Measurements from ENCODE around the gene RIPPLY2. TPM values are rescaled to one million over a fixed set of nuclear protein-coding genes. Genes with fewer than 3 reads are reported as not detected.
"Not testable (repeated sequence)": the region's sequence is repeated elsewhere in the genome, so short reads cannot be mapped to it uniquely, and the experiment has no call there.

RIPPLY2 gene
- total RNA-seq, 1 experiment from 2014 or later = not detected

DNA sequence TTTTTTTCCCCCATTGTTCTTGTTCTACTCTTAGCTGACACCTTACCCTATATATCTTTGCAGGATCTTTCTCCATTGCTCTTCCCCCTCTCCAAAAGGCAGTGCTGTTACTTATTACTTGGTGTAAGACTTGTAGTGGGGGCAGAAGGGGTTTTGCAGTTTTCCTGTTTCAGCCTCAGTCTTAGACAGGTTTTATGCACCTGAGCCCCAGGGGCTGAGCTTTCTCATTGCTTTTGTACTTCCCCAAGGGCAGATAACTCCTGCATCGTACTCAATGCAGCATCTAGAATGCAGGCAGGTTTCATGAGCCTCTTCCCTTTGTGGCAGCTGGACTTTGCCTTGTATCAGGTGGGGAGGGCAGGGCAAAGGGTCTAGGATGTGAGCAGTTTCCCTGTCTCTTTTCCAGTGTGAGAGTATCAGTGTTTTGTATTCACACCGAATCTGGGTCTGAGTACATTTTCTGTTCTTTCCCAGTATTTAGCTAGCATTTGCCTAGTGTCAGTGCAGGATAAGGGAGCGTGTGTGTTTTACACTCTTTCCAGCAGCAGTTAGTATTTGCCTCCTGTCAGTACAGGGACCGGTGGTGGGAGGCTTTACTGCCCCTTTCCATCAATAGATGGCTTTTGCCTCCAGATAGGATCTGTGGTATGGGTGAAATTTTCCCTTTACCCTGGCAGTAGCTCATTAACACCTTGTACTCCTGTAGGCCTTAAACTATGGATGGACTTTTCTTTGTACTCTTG lies 25.9 kb downstream of the RIPPLY2 start:
- Histone ChIP-seq H3K4me3 (no peak overlapping the region), H3K27me3 (no peaks in the 10 kb centered on the region)

DNA sequence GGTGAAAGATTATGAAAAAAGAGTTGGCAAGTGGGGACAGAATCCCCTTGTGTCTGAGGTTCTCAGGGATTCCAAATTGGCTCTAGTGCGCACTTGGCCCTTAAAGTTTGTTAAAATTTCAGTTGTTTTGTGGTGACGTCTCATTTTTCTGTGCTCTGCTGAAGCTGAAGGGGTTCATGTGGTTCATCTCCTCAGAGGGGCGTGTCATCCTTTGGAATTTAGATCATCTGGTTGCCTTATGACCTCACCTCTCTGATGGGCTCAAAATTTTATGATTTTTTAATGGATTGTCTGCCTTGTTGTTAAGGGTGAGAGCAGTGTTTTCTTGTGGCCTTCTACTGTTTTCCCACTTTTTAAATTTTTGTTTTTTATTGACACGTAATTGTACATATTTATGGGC lies 26.6 kb downstream of the RIPPLY2 start:
- H3K36me3 ChIP-seq = no peaks in the 10 kb centered on the region
- H3K27me3 ChIP-seq = no peaks in the 10 kb centered on the region
- no peak overlapping the region for H3K4me3 ChIP-seq
- DNase-seq = no peak
- H3K9me3 ChIP-seq = no peaks in the 10 kb centered on the region

More for the DNA sequence above, 25.9 kb downstream of the RIPPLY2 start:
- no peaks in the 10 kb centered on the region for H3K36me3 ChIP-seq
- no peak for DNase-seq
- no peaks in the 10 kb centered on the region for H3K9me3 ChIP-seq

DNA sequence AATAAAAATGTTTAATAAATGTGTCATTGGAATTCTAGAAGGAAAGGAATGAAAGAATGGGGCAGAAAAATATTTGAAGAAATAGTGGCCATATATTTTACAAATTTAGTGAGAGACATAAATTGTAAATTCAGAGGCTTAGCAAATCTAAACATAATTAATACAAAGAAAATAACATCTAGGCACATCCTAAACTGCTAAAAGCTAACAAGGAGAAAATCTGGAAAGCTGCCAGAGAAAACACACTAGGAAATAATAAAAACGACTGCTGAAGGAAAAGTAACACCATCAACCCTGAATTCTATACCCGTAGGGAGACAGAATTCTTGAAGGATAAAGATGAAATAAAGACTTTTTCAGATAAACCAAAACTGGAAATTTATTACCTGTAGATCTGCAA lies 30.1 kb downstream of the RIPPLY2 start:
- no peak for DNase-seq
- no peak overlapping the region for H3K4me3 ChIP-seq
- H3K9me3 ChIP-seq = no peaks in the 10 kb centered on the region
- H3K36me3 ChIP-seq = no peaks in the 10 kb centered on the region
- H3K27me3 ChIP-seq = no peaks in the 10 kb centered on the region

DNA sequence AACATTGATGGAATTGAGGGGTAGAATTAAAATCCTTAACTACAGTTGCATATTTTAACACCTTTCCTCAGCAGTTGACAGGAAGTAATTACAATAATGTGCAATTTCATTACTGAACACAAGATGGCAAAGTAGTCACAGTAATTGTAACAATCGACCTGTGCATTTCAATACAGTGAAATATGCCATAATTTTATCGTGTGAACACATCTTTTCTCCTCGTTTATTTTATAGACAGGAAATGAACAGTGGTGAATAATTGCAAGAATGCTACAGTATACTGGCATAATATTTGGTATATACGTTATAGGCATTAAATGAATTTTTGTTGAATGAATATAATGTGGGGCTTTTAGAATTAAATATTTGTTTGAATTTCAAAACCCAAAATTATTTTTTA lies 31.4 kb downstream of the RIPPLY2 start:
- Histone ChIP-seq H3K27me3 (no peaks in the 10 kb centered on the region), H3K36me3 (no peaks in the 10 kb centered on the region), H3K4me3 (no peak overlapping the region), H3K9me3 (no peaks in the 10 kb centered on the region)
- DNase-seq = no peak

DNA sequence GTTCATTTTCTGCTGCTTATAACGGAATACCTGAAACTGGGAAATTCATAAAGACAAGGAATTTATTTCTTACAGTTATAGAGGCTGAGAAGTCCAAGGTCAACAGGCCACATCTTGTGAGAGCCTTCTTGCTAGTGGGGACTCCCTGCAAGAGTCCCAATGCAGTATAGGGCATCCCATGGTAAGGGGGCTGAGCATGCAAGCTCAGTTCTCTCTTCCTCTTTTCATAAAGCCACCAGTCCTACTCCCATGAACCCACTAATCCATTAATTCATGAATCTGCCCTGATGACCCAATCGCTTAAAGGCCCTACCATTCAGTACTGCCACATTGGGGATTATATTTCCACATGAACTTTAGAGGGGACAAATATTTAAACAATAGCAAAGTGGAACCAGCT lies 32.8 kb downstream of the RIPPLY2 start:
- Histone ChIP-seq H3K4me3 (no peak overlapping the region), H3K27me3 (no peaks in the 10 kb centered on the region), H3K36me3 (no peaks in the 10 kb centered on the region), H3K9me3 (no peaks in the 10 kb centered on the region)
- no peak for DNase-seq

DNA sequence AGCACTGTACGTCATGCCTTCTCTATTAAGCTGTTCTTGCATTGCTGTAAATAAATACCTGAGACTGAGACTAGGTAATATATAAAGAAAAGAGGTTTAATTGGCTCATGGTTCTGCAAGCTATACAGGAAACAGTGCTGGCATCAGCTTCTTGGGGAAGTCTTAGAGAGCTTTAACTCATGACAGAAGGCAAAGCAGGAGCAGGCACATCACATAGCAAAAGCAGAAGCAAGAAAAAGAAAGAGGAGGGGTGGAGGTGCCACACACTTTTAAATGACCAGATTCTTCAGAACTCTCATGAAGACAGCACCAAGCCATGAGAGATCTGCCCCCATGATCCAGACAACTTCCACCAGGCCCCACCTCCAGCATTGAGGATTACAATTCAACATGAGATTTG lies 36.5 kb downstream of the RIPPLY2 start:
- no peaks in the 10 kb centered on the region for H3K36me3 ChIP-seq
- H3K27me3 ChIP-seq = no peaks in the 10 kb centered on the region
- no peaks in the 10 kb centered on the region for H3K9me3 ChIP-seq
- H3K4me3 ChIP-seq = no peak overlapping the region
- no peak for DNase-seq

DNA sequence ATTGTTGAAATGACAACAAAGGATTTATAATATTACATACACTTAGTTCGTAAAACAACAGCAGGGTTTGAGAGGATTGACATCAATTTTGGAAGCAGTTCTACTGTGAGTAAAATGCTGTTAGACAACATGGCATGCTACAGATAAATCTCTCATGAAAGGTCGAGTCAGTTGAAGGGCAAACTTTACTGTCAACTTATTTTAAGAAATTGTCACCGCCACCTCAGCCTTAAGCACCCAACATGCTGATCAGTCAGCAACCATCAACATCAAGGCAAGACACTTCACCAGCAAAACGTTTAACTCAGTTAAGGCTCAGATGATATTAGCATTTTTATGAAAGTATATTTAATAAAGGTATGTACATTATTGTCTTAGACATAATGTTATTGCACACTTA lies 37.4 kb downstream of the RIPPLY2 start:
- H3K27me3 ChIP-seq = no peaks in the 10 kb centered on the region
- H3K4me3 ChIP-seq = no peak overlapping the region
- no peaks in the 10 kb centered on the region for H3K9me3 ChIP-seq
- no peak for DNase-seq
- no peaks in the 10 kb centered on the region for H3K36me3 ChIP-seq

DNA sequence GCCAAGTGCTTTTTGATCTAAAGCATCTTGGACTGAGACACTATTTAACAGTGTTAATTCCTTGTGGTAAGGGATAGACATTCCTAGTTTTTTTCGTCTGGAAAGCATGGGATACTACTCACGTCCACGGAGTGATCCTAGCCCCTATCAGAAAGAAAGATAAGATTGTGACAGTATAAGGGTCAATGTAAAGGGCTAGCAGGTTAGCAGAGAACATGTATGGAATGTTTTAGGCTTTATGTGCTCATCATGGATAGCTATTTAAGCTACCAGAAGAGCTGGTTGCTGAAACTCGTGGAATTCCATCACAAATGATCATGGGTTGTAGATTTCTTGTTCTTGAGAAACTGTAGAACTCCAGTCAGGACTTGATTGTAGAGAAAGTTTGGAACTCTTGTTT lies 38.4 kb downstream of the RIPPLY2 start:
- Histone ChIP-seq H3K27me3 (no peaks in the 10 kb centered on the region), H3K9me3 (no peaks in the 10 kb centered on the region), H3K4me3 (no peak overlapping the region), H3K36me3 (no peaks in the 10 kb centered on the region)
- DNase-seq = no peak

DNA sequence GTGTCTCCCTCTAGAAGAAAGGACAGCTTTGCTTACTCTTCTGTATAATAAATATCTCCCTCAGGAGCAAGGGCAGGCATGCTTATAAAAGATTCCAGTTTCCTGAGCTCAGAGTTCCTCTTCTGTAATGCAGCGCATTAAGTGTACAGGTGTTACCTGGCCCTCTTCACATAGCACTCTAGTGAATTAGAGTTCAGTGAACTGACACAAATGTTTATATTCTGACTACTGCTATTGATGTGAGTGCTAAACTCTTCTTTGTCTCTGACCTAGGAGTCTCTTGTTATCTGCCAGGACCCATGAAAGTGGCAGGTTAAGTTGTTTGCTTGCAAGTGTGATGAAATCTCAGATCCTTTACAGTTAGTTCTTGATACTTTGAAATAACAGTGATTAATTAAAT lies 39.9 kb downstream of the RIPPLY2 start:
- no peaks in the 10 kb centered on the region for H3K36me3 ChIP-seq
- no peaks in the 10 kb centered on the region for H3K27me3 ChIP-seq
- no peak for DNase-seq
- 0 out of 2 replicates have a peak, but pooled peaks cover 2% of the 10 kb centered on the region for H3K9me3 ChIP-seq
- H3K4me3 ChIP-seq = no peak overlapping the region

DNA sequence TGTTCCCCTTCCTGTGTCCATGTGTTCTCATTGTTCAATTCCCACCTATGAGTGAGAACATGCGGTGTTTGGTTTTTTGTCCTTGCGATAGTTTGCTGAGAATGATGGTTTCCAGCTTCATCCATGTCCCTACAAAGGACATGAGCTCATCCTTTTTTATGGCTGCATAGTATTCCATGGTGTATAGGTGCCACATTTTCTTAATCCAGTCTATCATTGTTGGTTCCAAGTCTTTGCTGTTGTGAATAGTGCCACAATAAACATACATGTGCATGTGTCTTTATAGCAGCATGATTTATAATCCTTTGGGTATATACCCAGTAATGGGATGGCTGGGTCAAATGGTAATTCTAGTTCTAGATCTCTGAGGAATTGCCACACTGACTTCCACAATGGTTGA lies 43.9 kb downstream of the RIPPLY2 start:
- not testable (repeated sequence) for H3K4me3 ChIP-seq, H3K27me3 ChIP-seq, DNase-seq, H3K36me3 ChIP-seq
- H3K9me3 ChIP-seq = peaks cover 10% of the 10 kb centered on the region

DNA sequence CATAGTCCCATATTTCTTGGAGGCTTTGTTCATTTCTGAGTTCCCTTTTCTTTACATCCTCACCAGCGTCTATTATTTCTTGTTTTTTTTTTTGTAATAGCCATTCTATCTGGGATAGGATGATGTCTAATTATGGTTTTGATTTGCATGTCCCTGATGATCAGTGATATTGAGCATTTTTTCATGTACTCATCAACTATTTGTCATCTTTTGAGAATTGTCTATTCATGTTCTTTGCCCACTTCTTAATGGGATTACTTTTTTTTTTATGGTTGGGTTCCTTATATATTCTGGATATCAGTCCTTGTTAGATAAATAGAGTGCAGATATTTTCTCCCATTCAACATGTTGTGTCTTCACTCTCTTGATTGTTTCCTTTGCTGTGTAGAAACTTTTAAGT lies 48.5 kb downstream of the RIPPLY2 start:
- no peak overlapping the region for H3K4me3 ChIP-seq
- DNase-seq = no peak
- no peaks in the 10 kb centered on the region for H3K27me3 ChIP-seq
- no peaks in the 10 kb centered on the region for H3K36me3 ChIP-seq
- peaks cover 16% of the 10 kb centered on the region for H3K9me3 ChIP-seq

DNA sequence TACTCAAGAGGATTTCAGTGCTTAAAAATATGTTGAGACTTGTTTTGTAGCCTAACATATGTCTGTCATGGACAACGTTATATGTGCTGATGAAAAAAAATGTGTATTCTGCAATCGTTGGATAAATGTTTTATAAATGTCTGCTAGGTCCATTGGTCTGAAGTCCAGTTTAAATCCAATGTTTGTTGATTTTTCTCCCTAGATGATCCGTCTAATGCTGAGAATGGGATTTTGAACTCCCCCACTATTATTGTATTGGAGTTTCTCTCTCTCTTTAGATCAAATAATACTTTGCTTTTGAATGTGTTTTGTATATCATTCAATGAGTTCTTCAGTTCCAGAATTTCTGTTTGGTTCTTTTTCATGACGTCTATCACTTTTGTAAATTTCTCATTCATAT lies 51.2 kb downstream of the RIPPLY2 start:
- H3K4me3 ChIP-seq = no peak overlapping the region
- no peaks in the 10 kb centered on the region for H3K36me3 ChIP-seq
- DNase-seq = no peak
- peaks cover 14% of the 10 kb centered on the region for H3K9me3 ChIP-seq
- H3K27me3 ChIP-seq = no peaks in the 10 kb centered on the region

DNA sequence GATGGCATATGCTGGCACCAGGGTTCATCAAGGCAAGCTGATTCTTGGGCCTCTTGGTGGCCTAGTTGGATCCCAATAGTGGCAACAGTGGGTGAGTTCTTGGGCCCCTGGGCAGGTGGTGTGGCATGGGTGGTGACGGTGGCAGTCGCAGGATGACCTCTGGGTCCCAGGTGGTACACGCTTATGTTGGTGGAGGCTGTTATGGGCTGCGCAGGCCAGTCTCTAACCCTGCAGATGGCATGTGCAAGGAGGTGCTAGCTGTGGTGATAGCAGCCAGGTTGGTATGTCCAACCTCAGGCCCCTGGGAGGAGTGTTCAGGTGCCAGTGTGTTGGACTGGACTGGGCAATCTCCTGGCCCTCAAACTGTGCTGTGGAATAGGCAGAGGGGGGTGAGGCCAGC lies 52.5 kb downstream of the RIPPLY2 start:
- Histone ChIP-seq H3K27me3 (no peaks in the 10 kb centered on the region), H3K36me3 (no peaks in the 10 kb centered on the region), H3K9me3 (peaks cover 14% of the 10 kb centered on the region), H3K4me3 (no peak overlapping the region)
- no peak for DNase-seq

Other genes with a start within 250 kb of the RIPPLY2 start
- gene SNAP91, start 144.3 kb upstream of the RIPPLY2 start, total RNA-seq (2014; rRNA removed; shearing (Covaris generic); ENCODE audit: low replicate concordance) = not detected in 2 replicates
- 24.4 and 28.7 TPM in 2 replicates for gene CYB5R4, start 6.3 kb downstream of the RIPPLY2 start, total RNA-seq (2014; rRNA removed; shearing (Covaris generic); ENCODE audit: low replicate concordance)
- gene MRAP2, start 180.4 kb downstream of the RIPPLY2 start, total RNA-seq (2014; rRNA removed; shearing (Covaris generic); ENCODE audit: low replicate concordance) = 3.1 and 3.5 TPM in 2 replicates

Data from MG63 (cell line).